CD8-positive, alpha-beta memory T cell (primary cell): Measurements from ENCODE around the gene TTLL7. TPM values are rescaled to one million over a fixed set of nuclear protein-coding genes. Genes with fewer than 3 reads are reported as not detected.

Experiments
- CTCF ChIA-PET: fragments of 350-600 bp; sonication (Branson Sonifier 250); formaldehyde crosslinking; loops from one replicate; lab custom pipeline; 2021; ENCODE audit warnings: antibody characterized with exemption; lab: Charles Lee
- POLR2A ChIA-PET: fragments of 350-600 bp; sonication (Branson Sonifier 250); formaldehyde crosslinking; loops from one replicate; lab custom pipeline; 2021; ENCODE audit warnings: antibody characterized with exemption; lab: Charles Lee
- DNase-seq, 5 donors: peaks; one replicate each; pipeline versions ENCODE4 v3.0.0 to v3.0.0-alpha.2; 2020 to 2022; ENCODE audit warnings: mixed read lengths in 1 of 5
- H3K27ac ChIP-seq: one replicate; pipeline ENCODE4 v1.7.0; 2013; ENCODE audit warnings: low read depth, mild to moderate bottlenecking, low read length, moderate library complexity
- H3K27me3 ChIP-seq: 2 replicates; pipeline ENCODE4 v1.7.0; 2013; ENCODE audit warnings: low read length, mild to moderate bottlenecking; ENCODE audit not compliant: insufficient read depth, poor library complexity, severe bottlenecking
- H3K36me3 ChIP-seq: 2 replicates; pipeline ENCODE4 v1.7.0; 2013; ENCODE audit warnings: mild to moderate bottlenecking, low read length, moderate library complexity; ENCODE audit not compliant: insufficient read depth
- H3K4me1 ChIP-seq: 2 replicates; pipeline ENCODE4 v1.7.0; 2013; ENCODE audit warnings: mild to moderate bottlenecking, low read length, moderate library complexity; ENCODE audit not compliant: insufficient read depth
- H3K4me3 ChIP-seq: 2 replicates; pipeline ENCODE4 v1.7.0; 2013; ENCODE audit warnings: mild to moderate bottlenecking, low read length
- H3K9me3 ChIP-seq: 2 replicates; pipeline ENCODE4 v1.7.0; 2013; ENCODE audit warnings: mild to moderate bottlenecking, low read length
- H3K27ac Mint-ChIP-seq, 8 donors: one replicate each; pipeline ENCODE4 v1.8.0; 2020 to 2021; ENCODE audit warnings: mixed read lengths in 8 of 8, mild to moderate bottlenecking in 6 of 8, inconsistent platforms in 3 of 8, moderate library complexity in 3 of 8
- H3K27me3 Mint-ChIP-seq, 2 donors: one replicate each; pipeline ENCODE4 v1.8.0; 2020 to 2021; ENCODE audit warnings: mixed read lengths in 2 of 2, mild to moderate bottlenecking in 1 of 2, moderate library complexity in 1 of 2
- H3K36me3 Mint-ChIP-seq, 3 donors: one replicate each; pipeline ENCODE4 v1.8.0; 2020 to 2021; ENCODE audit warnings: mixed read lengths in 3 of 3, inconsistent platforms in 1 of 3, mild to moderate bottlenecking in 1 of 3
- H3K4me1 Mint-ChIP-seq, 3 donors: one replicate each; pipeline ENCODE4 v1.8.0; 2020 to 2021; ENCODE audit warnings: mixed read lengths in 3 of 3, inconsistent platforms in 1 of 3, mild to moderate bottlenecking in 1 of 3
- H3K4me3 Mint-ChIP-seq, 7 donors: one replicate each; pipeline ENCODE4 v1.8.0; 2020 to 2021; ENCODE audit warnings: mixed read lengths in 7 of 7, mild to moderate bottlenecking in 6 of 7, moderate library complexity in 4 of 7, inconsistent platforms in 2 of 7
- H3K9me3 Mint-ChIP-seq, 5 donors: one replicate each; pipeline ENCODE4 v1.8.0; 2020 to 2022; ENCODE audit warnings: mixed read lengths in 5 of 5, mild to moderate bottlenecking in 3 of 5, moderate library complexity in 2 of 5, inconsistent platforms in 1 of 5
- polyA plus RNA-seq: library from polyadenylated mRNA; unstranded; fragments of 300-500 nt; fragmentation: Illumina TruSeq; gene quantifications from one replicate; pipeline ENCODE4 v1.2.3, GENCODE V29; 2021
- total RNA-seq, 2 experiments: library from RNA; stranded (reverse); gene quantifications; one replicate each; pipeline ENCODE4 v1.2.3, GENCODE V29; 2021

The TTLL7 gene
- total and polyA plus RNA-seq, 3 experiments from 2014 or later: 0.13 to 0.97 (median 0.85) TPM

- Histone ChIP-seq H3K36me3 (no peaks in the 10 kb centered on the region), H3K4me3 (no peak overlapping the region), H3K9me3 (no peaks in the 10 kb centered on the region), H3K27ac (no peak overlapping the region), H3K27me3 (no peaks in the 10 kb centered on the region), H3K4me1 (no peaks in the 10 kb centered on the region)
- ChIA-PET CTCF (interaction anchor here (1.3 kb wide), 1 partner anchor 10 kb away, joined by 3 read pairs; no protein-coding TSS in a partner anchor), POLR2A (no interaction called here)
- Mint-ChIP-seq H3K36me3 (peaks cover 0 to 1% (median 0%) of the 10 kb centered on the region in 3 donors), H3K9me3 (peaks cover 0 to 19% (median 12%) of the 10 kb centered on the region in 5 donors), H3K27me3 (peaks cover 5 to 23% of the 10 kb centered on the region in 2 donors), H3K4me3 (no peak overlapping the region), H3K4me1 (no peaks in the 10 kb centered on the region), H3K27ac (no peak overlapping the region)
- DNase-seq: no peak
Observed at GRCh38 chr1:83942914-83943313, 56.0 kb downstream of the TTLL7 start.

- H3K4me1 Mint-ChIP-seq: no peaks in the 10 kb centered on the region
- Histone ChIP-seq H3K36me3 (no peaks in the 10 kb centered on the region), H3K4me1 (no peaks in the 10 kb centered on the region), H3K27ac (no peak overlapping the region), H3K27me3 (no peaks in the 10 kb centered on the region), H3K4me3 (no peak overlapping the region), H3K9me3 (no peaks in the 10 kb centered on the region)
- ChIA-PET POLR2A (no interaction called here), CTCF (interaction anchor here (3.4 kb wide), 1 partner anchor 188 kb away, joined by 26 read pairs; no protein-coding TSS in a partner anchor)
- peaks cover 0 to 5% of the 10 kb centered on the region in 2 donors for H3K27me3 Mint-ChIP-seq
- H3K4me3 Mint-ChIP-seq: no peak overlapping the region
- H3K9me3 Mint-ChIP-seq: no peaks in the 10 kb centered on the region
- H3K36me3 Mint-ChIP-seq: no peaks in the 10 kb centered on the region
- H3K27ac Mint-ChIP-seq: no peak overlapping the region
- DNase-seq: no peak
Observed at GRCh38 chr1:83934550-83934949, 64.4 kb downstream of the TTLL7 start.

- Histone ChIP-seq H3K9me3 (no peaks in the 10 kb centered on the region), H3K27ac (no peak overlapping the region), H3K36me3 (no peaks in the 10 kb centered on the region), H3K4me3 (no peak overlapping the region), H3K4me1 (no peaks in the 10 kb centered on the region), H3K27me3 (no peaks in the 10 kb centered on the region)
- no peaks in the 10 kb centered on the region for H3K9me3 Mint-ChIP-seq
- POLR2A ChIA-PET: no interaction called here
- no peaks in the 10 kb centered on the region for H3K4me1 Mint-ChIP-seq
- no peak overlapping the region for H3K27ac Mint-ChIP-seq
- peaks cover 0 to 5% of the 10 kb centered on the region in 2 donors for H3K27me3 Mint-ChIP-seq
- CTCF ChIA-PET: interaction anchor here (1.3 to 3.4 kb wide), 3 partner anchors 11 to 839 kb away, joined by 3 to 26 read pairs (median 4); no protein-coding TSS in a partner anchor
- DNase-seq: no peak
- no peak overlapping the region for H3K4me3 Mint-ChIP-seq
- H3K36me3 Mint-ChIP-seq: no peaks in the 10 kb centered on the region
Observed at GRCh38 chr1:83932693-83933092, 66.2 kb downstream of the TTLL7 start.

GRCh38 chr1:83932281-83932680 lies 66.7 kb downstream of the TTLL7 start:
- no peaks in the 10 kb centered on the region for H3K9me3 ChIP-seq
- Mint-ChIP-seq H3K4me3 (no peak overlapping the region), H3K4me1 (no peaks in the 10 kb centered on the region), H3K27me3 (peaks cover 0 to 5% of the 10 kb centered on the region in 2 donors), H3K36me3 (no peaks in the 10 kb centered on the region), H3K9me3 (no peaks in the 10 kb centered on the region), H3K27ac (no peak overlapping the region)
- POLR2A ChIA-PET: no interaction called here
- H3K36me3 ChIP-seq: no peaks in the 10 kb centered on the region
- H3K4me1 ChIP-seq: no peaks in the 10 kb centered on the region
- no peak for DNase-seq
- no peak overlapping the region for H3K27ac ChIP-seq
- CTCF ChIA-PET: interaction anchor here (0.7 to 3.4 kb wide), 7 partner anchors 11 to 839 kb away, joined by 3 to 26 read pairs (median 3); no protein-coding TSS in a partner anchor
- H3K4me3 ChIP-seq: no peak overlapping the region
- H3K27me3 ChIP-seq: no peaks in the 10 kb centered on the region

GRCh38 chr1:83931658-83932253 lies 67.2 kb downstream of the TTLL7 start:
- peak in 2 of 5 donors; percentile 31 to 37 for DNase-seq
- CTCF ChIA-PET: interaction anchor here (0.7 to 3.4 kb wide), 7 partner anchors 12 to 840 kb away, joined by 3 to 26 read pairs (median 3); no protein-coding TSS in a partner anchor
- H3K4me1 ChIP-seq: no peaks in the 10 kb centered on the region
- no peak overlapping the region for H3K4me3 ChIP-seq
- no peak overlapping the region for H3K27ac Mint-ChIP-seq
- POLR2A ChIA-PET: no interaction called here
- H3K27me3 ChIP-seq: no peaks in the 10 kb centered on the region
- no peaks in the 10 kb centered on the region for H3K36me3 Mint-ChIP-seq
- no peaks in the 10 kb centered on the region for H3K4me1 Mint-ChIP-seq
- H3K4me3 Mint-ChIP-seq: no peak overlapping the region
- H3K36me3 ChIP-seq: no peaks in the 10 kb centered on the region
- H3K9me3 ChIP-seq: no peaks in the 10 kb centered on the region
- H3K9me3 Mint-ChIP-seq: no peaks in the 10 kb centered on the region
- H3K27ac ChIP-seq: no peak overlapping the region
- peaks cover 0 to 5% of the 10 kb centered on the region in 2 donors for H3K27me3 Mint-ChIP-seq

GRCh38 chr1:83929184-83929583 lies 69.7 kb downstream of the TTLL7 start:
- no peak for DNase-seq
- no peaks in the 10 kb centered on the region for H3K27me3 ChIP-seq
- no peak overlapping the region for H3K4me3 Mint-ChIP-seq

GRCh38 chr1:83928396-83928795 lies 70.5 kb downstream of the TTLL7 start:
- H3K36me3 Mint-ChIP-seq: no peaks in the 10 kb centered on the region
- no peaks in the 10 kb centered on the region for H3K36me3 ChIP-seq
- no peaks in the 10 kb centered on the region for H3K4me1 Mint-ChIP-seq
- ChIA-PET CTCF (interaction anchor here (3.8 kb wide), 1 partner anchor 194 kb away, joined by 19 read pairs; no protein-coding TSS in a partner anchor), POLR2A (no interaction called here)
- no peak overlapping the region for H3K4me3 Mint-ChIP-seq
- H3K27me3 ChIP-seq: no peaks in the 10 kb centered on the region
- no peaks in the 10 kb centered on the region for H3K4me1 ChIP-seq
- peaks cover 0 to 5% of the 10 kb centered on the region in 2 donors for H3K27me3 Mint-ChIP-seq
- H3K27ac ChIP-seq: no peak overlapping the region
- no peak overlapping the region for H3K27ac Mint-ChIP-seq
- H3K9me3 ChIP-seq: no peaks in the 10 kb centered on the region
- no peaks in the 10 kb centered on the region for H3K9me3 Mint-ChIP-seq
- no peak for DNase-seq
- H3K4me3 ChIP-seq: no peak overlapping the region

More at GRCh38 chr1:83929184-83929583, 69.7 kb downstream of the TTLL7 start:
- ChIA-PET POLR2A (no interaction called here), CTCF (interaction anchor here (1.5 to 3.8 kb wide), 2 partner anchors 193 to 505 kb away, joined by 4 to 19 read pairs; no protein-coding TSS in a partner anchor)
- H3K4me1 ChIP-seq: no peaks in the 10 kb centered on the region
- no peaks in the 10 kb centered on the region for H3K9me3 Mint-ChIP-seq
- peaks cover 0 to 5% of the 10 kb centered on the region in 2 donors for H3K27me3 Mint-ChIP-seq
- H3K4me1 Mint-ChIP-seq: no peaks in the 10 kb centered on the region
- H3K9me3 ChIP-seq: no peaks in the 10 kb centered on the region
- H3K36me3 ChIP-seq: no peaks in the 10 kb centered on the region
- H3K27ac Mint-ChIP-seq: no peak overlapping the region
- no peak overlapping the region for H3K27ac ChIP-seq
- H3K36me3 Mint-ChIP-seq: no peaks in the 10 kb centered on the region
- no peak overlapping the region for H3K4me3 ChIP-seq

GRCh38 chr1:83927701-83928100 lies 71.2 kb downstream of the TTLL7 start:
- Histone ChIP-seq H3K27ac (no peak overlapping the region), H3K36me3 (no peaks in the 10 kb centered on the region), H3K4me1 (no peaks in the 10 kb centered on the region), H3K9me3 (no peaks in the 10 kb centered on the region), H3K27me3 (no peaks in the 10 kb centered on the region), H3K4me3 (no peak overlapping the region)
- Mint-ChIP-seq H3K27me3 (peaks cover 0 to 5% of the 10 kb centered on the region in 2 donors), H3K4me3 (no peak overlapping the region), H3K27ac (no peak overlapping the region), H3K36me3 (no peaks in the 10 kb centered on the region), H3K9me3 (no peaks in the 10 kb centered on the region), H3K4me1 (no peaks in the 10 kb centered on the region)
- POLR2A ChIA-PET: no interaction called here
- CTCF ChIA-PET: interaction anchor here (1.0 to 3.8 kb wide), 2 partner anchors 195 to 506 kb away, joined by 3 to 19 read pairs; no protein-coding TSS in a partner anchor
- DNase-seq: no peak
